AG09319 (cell line): ENCODE data around the gene AIP.

Source experiments
- DNase-seq: peaks from one replicate; pipeline ENCODE4 v3.0.0-alpha.2; 2010; ENCODE audit warnings: low read depth; ENCODE audit errors: extremely low read depth
- CTCF ChIP-seq: IDR thresholded peaks from 2 replicates; pipeline ENCODE4 v1.5.1; 2011; ENCODE audit warnings: low read depth, mild to moderate bottlenecking, inconsistent platforms, low read length, moderate library complexity

AIP gene

GRCh38 chr11:67441731-67442351, 41.0 kb upstream of the AIP start:
- no peak for DNase-seq

GRCh38 chr11:67442504-67443404, 40.1 kb upstream of the AIP start:
- no peak for TF ChIP-seq CTCF

More at GRCh38 chr11:67441731-67442351, 41.0 kb upstream of the AIP start:
- no peak for TF ChIP-seq CTCF

GRCh38 chr11:67445515-67445914, 37.3 kb upstream of the AIP start:
- TF ChIP-seq CTCF = no peak
- DNase-seq = no peak

More at GRCh38 chr11:67442504-67443404, 40.1 kb upstream of the AIP start:
- DNase-seq = no peak

- TF ChIP-seq CTCF = no peak
- no peak for DNase-seq
These were observed 34.6 kb upstream of the AIP start for GRCh38 chr11:67448220-67448609.

GRCh38 chr11:67449116-67449844, 33.5 kb upstream of the AIP start:
- TF ChIP-seq CTCF = no peak
- no peak for DNase-seq

- no peak for TF ChIP-seq CTCF
- DNase-seq = no peak
These were observed 31.8 kb upstream of the AIP start for GRCh38 chr11:67450796-67451657.
